GM21825 (cell line): ENCODE data around the gene GPR137C.

ENCODE experiments used
- ATAC-seq: cut with Tn5 transposase; IDR thresholded peaks from one replicate; pipeline ENCODE4 v1.9.1; 2021; ENCODE audit warnings: mild to moderate bottlenecking, moderate library complexity; ENCODE audit not compliant: unreplicated experiment

The GPR137C gene

GRCh38 chr14:52661314-52661713 is 108.7 kb downstream of the GPR137C start:
- ATAC-seq = no peak

- ATAC-seq = no peak
Measured at GRCh38 chr14:52663850-52664249, 111.2 kb downstream of the GPR137C start.

GRCh38 chr14:52678591-52678990 is 126.0 kb downstream of the GPR137C start:
- ATAC-seq = no peak

- ATAC-seq = no peak
Measured at GRCh38 chr14:52683985-52684520, 131.4 kb downstream of the GPR137C start.

GRCh38 chr14:52686176-52686575 is 133.5 kb downstream of the GPR137C start:
- no peak for ATAC-seq
